GM10266 (cell line): ENCODE results near the gene PACC1.
A peak's percentile ranks its signal among the peaks of the same experiment; 100 is the strongest.

Source experiments
- DNase-seq: peaks from one replicate; pipeline ENCODE4 v3.0.0; 2012; ENCODE audit errors: extremely low spot score
- TF ChIP-seq, protein P1 (sequence below): IDR thresholded peaks from 2 replicates; pipeline ENCODE4 v1.5.1; 2012; ENCODE audit warnings: mild to moderate bottlenecking, low read depth; ENCODE audit not compliant: control insufficient read depth, insufficient read depth; ENCODE audit errors: missing control alignments

The PACC1 gene

DNA sequence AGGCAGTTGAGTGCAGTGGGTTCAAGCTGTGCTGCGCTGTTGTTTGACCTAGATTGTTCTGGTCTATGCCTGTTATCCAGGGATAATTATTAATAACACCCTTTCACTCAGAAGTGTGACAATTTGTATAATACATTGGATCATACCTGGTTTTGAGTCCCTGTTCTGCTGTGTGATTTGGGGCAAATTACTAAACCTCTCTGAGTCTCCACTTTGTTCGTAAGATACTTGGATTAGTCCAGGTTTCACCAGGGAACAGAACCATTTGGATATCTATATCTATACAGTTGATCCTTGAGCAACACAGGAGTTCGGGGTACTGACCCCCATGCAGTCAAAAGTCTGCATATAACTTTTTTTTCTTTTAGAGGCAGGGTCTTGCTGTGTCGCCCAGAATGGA lies 20.3 kb upstream of the PACC1 start:
- DNase-seq = no peak
- TF ChIP-seq, protein P1, sequence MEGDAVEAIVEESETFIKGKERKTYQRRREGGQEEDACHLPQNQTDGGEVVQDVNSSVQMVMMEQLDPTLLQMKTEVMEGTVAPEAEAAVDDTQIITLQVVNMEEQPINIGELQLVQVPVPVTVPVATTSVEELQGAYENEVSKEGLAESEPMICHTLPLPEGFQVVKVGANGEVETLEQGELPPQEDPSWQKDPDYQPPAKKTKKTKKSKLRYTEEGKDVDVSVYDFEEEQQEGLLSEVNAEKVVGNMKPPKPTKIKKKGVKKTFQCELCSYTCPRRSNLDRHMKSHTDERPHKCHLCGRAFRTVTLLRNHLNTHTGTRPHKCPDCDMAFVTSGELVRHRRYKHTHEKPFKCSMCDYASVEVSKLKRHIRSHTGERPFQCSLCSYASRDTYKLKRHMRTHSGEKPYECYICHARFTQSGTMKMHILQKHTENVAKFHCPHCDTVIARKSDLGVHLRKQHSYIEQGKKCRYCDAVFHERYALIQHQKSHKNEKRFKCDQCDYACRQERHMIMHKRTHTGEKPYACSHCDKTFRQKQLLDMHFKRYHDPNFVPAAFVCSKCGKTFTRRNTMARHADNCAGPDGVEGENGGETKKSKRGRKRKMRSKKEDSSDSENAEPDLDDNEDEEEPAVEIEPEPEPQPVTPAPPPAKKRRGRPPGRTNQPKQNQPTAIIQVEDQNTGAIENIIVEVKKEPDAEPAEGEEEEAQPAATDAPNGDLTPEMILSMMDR = no peak

DNA sequence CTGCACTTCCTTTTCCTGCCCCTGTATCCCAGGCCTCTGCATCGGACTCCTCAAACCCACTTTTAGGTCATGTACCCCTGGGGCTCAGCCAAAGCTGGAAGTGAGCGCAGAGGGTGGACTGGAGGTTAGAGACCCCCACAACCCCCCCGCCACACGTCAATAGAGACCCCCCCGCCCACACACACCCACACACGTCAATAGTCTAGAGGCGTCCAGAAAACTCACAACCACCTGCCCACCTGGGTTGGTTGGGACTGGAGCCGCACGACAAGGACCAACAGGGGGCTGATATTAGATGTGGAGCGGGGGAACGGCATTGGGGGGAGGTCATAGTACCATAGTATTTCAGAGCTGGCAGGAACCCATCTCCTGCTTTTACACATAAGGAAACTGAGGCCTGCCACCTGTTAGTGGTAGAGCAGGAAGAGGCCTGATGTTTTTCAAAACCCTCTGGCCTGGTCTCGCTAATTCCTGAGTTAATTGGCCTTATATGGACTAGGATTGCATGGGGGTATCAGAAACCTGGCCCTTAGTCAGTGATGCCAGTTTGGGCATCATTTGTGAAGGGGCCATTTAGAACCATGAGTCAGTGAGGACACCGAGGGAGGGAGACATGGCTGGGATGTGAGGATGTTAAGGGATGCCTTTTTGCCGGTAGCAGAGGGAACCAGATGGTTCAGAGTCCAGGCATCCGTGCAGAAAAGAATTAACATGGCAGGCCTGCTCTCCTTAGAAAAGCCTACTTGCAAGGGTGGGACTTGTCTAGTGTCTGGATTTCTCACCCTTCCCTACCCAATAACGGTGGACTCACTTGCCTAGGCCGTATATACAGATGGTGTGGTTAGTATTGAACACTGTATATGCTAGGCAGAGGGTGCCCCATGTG lies 19.1 kb upstream of the PACC1 start:
- TF ChIP-seq, protein P1 = no peak
- DNase-seq = no peak

DNA sequence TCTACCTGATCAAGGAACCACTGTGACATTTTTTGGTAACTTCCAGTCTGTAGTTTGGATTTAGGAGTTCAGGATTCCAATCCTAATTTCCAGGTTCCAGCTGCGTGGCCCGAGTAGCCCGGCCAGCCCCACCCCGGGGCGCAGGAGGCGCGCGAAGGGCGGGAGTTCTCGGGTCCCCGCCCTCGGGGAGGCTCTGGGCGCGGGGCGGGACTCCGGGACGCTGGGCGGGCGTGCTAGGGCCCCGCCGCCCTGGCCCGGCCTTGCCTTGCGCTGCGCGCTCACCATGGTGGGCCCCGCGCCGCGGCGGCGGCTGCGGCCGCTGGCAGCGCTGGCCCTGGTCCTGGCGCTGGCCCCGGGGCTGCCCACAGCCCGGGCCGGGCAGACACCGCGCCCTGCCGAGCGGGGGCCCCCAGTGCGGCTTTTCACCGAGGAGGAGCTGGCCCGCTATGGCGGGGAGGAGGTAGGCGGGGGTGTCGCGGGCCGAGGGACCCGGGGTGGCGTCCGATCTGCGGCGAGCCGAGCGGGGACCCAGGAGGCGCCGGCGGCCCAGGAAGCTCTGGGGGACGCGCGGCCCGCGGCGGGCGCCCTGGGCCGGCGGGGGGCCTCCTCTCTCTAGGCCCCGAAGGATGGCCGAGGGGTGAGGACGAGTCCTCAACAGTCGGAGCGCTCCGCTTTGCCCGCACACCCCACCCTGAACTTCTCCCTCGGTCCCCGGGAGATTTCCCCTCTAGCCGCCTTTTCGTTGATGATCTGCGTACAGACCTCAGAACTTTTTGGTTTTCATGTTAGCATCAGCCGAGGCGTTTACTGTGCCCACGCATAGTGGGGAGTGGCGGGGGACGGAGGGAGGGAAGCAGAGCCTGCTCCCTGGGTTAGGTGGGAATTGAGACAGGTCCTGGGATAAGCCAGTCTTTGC lies 18.2 kb upstream of the PACC1 start, which contains the start of gene NENF:
Gene NENF, plus strand, starts transcription at position 260 of the 916 bp plus-strand sequence. Its CDS starts 24 bp downstream, at position 284.
- DNase-seq = peak; percentile 97
- TF ChIP-seq, protein P1 = no peak

DNA sequence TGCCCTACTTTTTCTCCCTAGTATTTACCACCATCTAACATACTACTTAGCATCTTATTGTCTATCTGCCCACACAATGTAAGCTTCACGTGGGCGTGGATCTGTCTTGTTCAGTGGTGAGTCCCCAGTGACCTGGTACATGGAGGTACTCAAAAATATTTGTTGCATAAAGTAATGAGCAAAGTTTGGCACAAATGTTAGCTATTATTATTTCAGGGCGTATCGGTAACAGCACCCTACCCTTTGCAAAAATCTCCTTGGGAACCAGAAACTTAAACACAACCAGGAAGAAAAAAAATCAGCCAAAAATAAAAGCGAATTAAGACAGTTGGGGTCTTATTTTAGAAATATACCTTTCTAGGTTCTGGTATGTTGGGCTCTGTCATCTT lies 17.6 kb upstream of the PACC1 start:
- no peak for DNase-seq
- TF ChIP-seq, protein P1 = no peak

DNA sequence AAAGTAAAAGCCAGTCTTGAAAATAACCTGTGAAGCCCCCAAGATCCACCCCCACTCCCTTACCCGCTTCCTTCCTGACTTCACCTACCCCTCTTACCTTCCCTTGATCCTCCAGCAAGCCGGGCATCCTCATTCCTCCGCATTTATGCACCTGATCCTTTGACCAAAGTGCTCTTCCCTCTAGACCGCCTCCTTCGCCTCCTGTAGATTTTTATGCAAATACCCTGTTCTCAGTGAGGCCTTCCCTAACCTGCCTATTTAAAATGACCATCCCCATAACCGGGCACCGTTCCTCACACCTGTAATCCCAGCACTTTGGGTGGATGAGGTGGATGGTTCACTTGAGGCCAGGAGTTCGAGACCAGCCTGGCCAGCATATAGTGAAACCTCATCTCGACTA lies 17.0 kb upstream of the PACC1 start:
- DNase-seq = no peak

DNA sequence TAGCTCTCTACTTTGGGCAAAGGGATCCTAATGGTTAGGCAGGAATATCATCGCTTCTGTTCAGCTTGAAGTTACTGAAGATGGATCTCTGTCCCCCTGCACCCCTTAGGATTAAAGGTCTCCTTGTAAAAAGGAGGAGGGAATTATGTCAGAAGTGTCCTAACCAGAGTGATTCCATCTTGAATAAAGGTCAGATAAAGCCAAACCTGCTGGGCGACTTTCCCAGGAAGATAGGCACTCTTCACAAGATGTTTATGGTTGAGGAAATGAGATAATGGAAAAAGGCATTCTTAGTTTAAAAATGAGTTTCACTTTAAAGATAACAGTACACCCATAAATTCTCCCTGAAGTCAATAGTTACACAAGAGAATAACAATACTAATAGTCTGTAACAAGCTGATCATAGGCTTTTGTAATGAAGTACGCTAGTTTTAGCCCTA lies 16.3 kb upstream of the PACC1 start:
- DNase-seq = no peak
- TF ChIP-seq, protein P1 = no peak

More for the DNA sequence above, 17.0 kb upstream of the PACC1 start:
- TF ChIP-seq, protein P1 = no peak
